Osteoblast (primary cell): ENCODE data around the gene EGFL8. TPM values are rescaled to one million over a fixed set of nuclear protein-coding genes. Genes with fewer than 3 reads are reported as not detected.

Experiments used
- DNase-seq: peaks from one replicate; pipeline ENCODE4 v3.0.0; 2011; ENCODE audit warnings: low spot score, mixed read lengths; ENCODE audit not compliant: insufficient read length; ENCODE audit errors: missing footprints
- H2AFZ ChIP-seq: 2 replicates; pipeline ENCODE4 v1.6.0; 2011; ENCODE audit warnings: mild to moderate bottlenecking, low read length
- H3K27ac ChIP-seq: 2 replicates; pipeline ENCODE4 v1.5.1; 2011; ENCODE audit warnings: mild to moderate bottlenecking, low read depth, low read length, moderate library complexity
- H3K27me3 ChIP-seq: 2 replicates; pipeline ENCODE4 v1.6.0; 2012; ENCODE audit warnings: mild to moderate bottlenecking, control low read depth, inconsistent platforms, low read length, moderate library complexity; ENCODE audit not compliant: insufficient read depth
- H3K36me3 ChIP-seq: 2 replicates; pipeline ENCODE4 v1.5.1; 2011; ENCODE audit warnings: mild to moderate bottlenecking, low read length, control low read depth, moderate library complexity; ENCODE audit not compliant: insufficient read depth
- H3K4me1 ChIP-seq: 2 replicates; pipeline ENCODE4 v1.5.1; 2011; ENCODE audit warnings: mild to moderate bottlenecking, low read length, control low read depth, moderate library complexity; ENCODE audit not compliant: insufficient read depth
- H3K4me2 ChIP-seq: 2 replicates; pipeline ENCODE4 v1.6.0; 2011; ENCODE audit warnings: mild to moderate bottlenecking, low read length; ENCODE audit not compliant: insufficient read depth
- H3K4me3 ChIP-seq: fragments of 200-600 bp; sonication (generic); 3 replicates; pipeline ENCODE4 v1.5.1; 2012; ENCODE audit warnings: mild to moderate bottlenecking, low read length, inconsistent platforms; ENCODE audit not compliant: insufficient read depth
- H3K79me2 ChIP-seq: 2 replicates; pipeline ENCODE4 v1.6.0; 2012; ENCODE audit warnings: mild to moderate bottlenecking, low read length, control low read depth, inconsistent platforms; ENCODE audit not compliant: insufficient read depth
- H3K9me3 ChIP-seq: 2 replicates; pipeline ENCODE4 v1.5.1; 2011; ENCODE audit warnings: low read depth, low read length, control low read depth
- H4K20me1 ChIP-seq: 2 replicates; pipeline ENCODE4 v1.6.0; 2012; ENCODE audit warnings: mild to moderate bottlenecking, low read length, control low read depth; ENCODE audit not compliant: insufficient read depth
- CTCF ChIP-seq: IDR thresholded peaks from 2 replicates; pipeline ENCODE4 v1.5.1; 2011; ENCODE audit warnings: mild to moderate bottlenecking, low read depth, low read length, moderate library complexity; ENCODE audit errors: extremely low read depth
- total RNA-seq: library from RNA; depleted of rRNA; stranded (reverse); fragments of >200 nt; gene quantifications from 2 replicates; pipeline ENCODE4 v1.2.3, GENCODE V29; 2012

The EGFL8 gene
- total RNA-seq, 1 donor, result 0.36 TPM

- Histone ChIP-seq H2AFZ (peak within 1 kb of the TSS; percentile 97), H3K9me3 (no peaks in the 10 kb centered on the region), H3K79me2 (peaks cover 18% of the 10 kb centered on the region), H3K4me1 (peaks cover 24% of the 10 kb centered on the region), H3K27me3 (peaks cover 24% of the 10 kb centered on the region), H3K4me3 (peak within 1 kb of the TSS; percentile 97), H4K20me1 (peaks cover 6% of the 10 kb centered on the region), H3K27ac (peak within 1 kb of the TSS; percentile 90), H3K36me3 (peaks cover 2% of the 10 kb centered on the region), H3K4me2 (peak within 1 kb of the TSS; percentile 91)
- no peak for TF ChIP-seq CTCF
- peak; percentile 86 for DNase-seq
Observed at GRCh38 chr6:32151863-32152768, 12.3 kb upstream of the EGFL8 start, which contains the start of gene PRRT1. PRRT1 (minus strand) TSS chr6:32151939; CDS start chr6:32151827, 112 bp downstream.

GRCh38 chr6:32152769-32153563 lies 11.4 kb upstream of the EGFL8 start:
- peaks cover 18% of the 10 kb centered on the region for H3K79me2 ChIP-seq
- H3K4me2 ChIP-seq, result peak overlapping the region; percentile 91
- no peaks in the 10 kb centered on the region for H3K9me3 ChIP-seq
- H3K36me3 ChIP-seq, result peaks cover 5% of the 10 kb centered on the region
- H3K4me3 ChIP-seq, result peak overlapping the region; percentile 97
- DNase-seq, result peak; percentile 88
- H3K27ac ChIP-seq, result peak overlapping the region; percentile 90
- peaks cover 24% of the 10 kb centered on the region for H3K4me1 ChIP-seq
- TF ChIP-seq CTCF, result no peak
- peaks cover 6% of the 10 kb centered on the region for H4K20me1 ChIP-seq
- peak overlapping the region; percentile 97 for H2AFZ ChIP-seq
- H3K27me3 ChIP-seq, result peaks cover 16% of the 10 kb centered on the region

GRCh38 chr6:32153564-32154513 lies 10.6 kb upstream of the EGFL8 start, which contains the start of gene PPT2:
PPT2 (plus strand) TSS chr6:32154141; CDS start chr6:32154595, 454 bp downstream.
- no peak for TF ChIP-seq CTCF

More at GRCh38 chr6:32153564-32154513, 10.6 kb upstream of the EGFL8 start, which contains the start of gene PPT2:
- peak; percentile 95 for DNase-seq
- Histone ChIP-seq H3K27me3 (peaks cover 7% of the 10 kb centered on the region), H3K9me3 (no peaks in the 10 kb centered on the region), H3K36me3 (peaks cover 14% of the 10 kb centered on the region), H3K79me2 (peaks cover 18% of the 10 kb centered on the region), H2AFZ (peak within 1 kb of the TSS; percentile 97), H3K4me3 (peak within 1 kb of the TSS; percentile 97), H3K4me1 (peaks cover 24% of the 10 kb centered on the region), H4K20me1 (peaks cover 6% of the 10 kb centered on the region), H3K27ac (peak within 1 kb of the TSS; percentile 90), H3K4me2 (peak within 1 kb of the TSS; percentile 91)
